GM12878 (cell line): ENCODE measurements around the gene FKBP7.

Experiments used
- MYC ChIP-seq: IDR thresholded peaks from 2 replicates; pipeline ENCODE4 v1.6.1; 2011; ENCODE audit warnings: mild to moderate bottlenecking, low read length, moderate library complexity, inconsistent platforms; ENCODE audit not compliant: insufficient read depth, insufficient replicate concordance, insufficient read length, severe bottlenecking
- NFXL1 ChIP-seq: fragments of 450-650 bp; IDR thresholded peaks from 2 replicates; pipeline ENCODE4 v1.6.1; 2017; ENCODE audit warnings: antibody characterized with exemption, mild to moderate bottlenecking, borderline replicate concordance
- NR2C2 ChIP-seq: IDR thresholded peaks from 2 replicates; pipeline ENCODE4 v1.6.1; 2011; ENCODE audit warnings: borderline replicate concordance, low read depth; ENCODE audit not compliant: control insufficient read depth, insufficient read length
- PML ChIP-seq: IDR thresholded peaks from 2 replicates; pipeline ENCODE4 v1.6.1; 2012; ENCODE audit warnings: low read length, inconsistent platforms
- SKIL ChIP-seq: fragments of 450-650 bp; IDR thresholded peaks from 2 replicates; pipeline ENCODE4 v1.6.1; 2017; ENCODE audit warnings: mild to moderate bottlenecking, low read depth, inconsistent platforms; ENCODE audit not compliant: poor library complexity, severe bottlenecking
- SREBF2 ChIP-seq: IDR thresholded peaks from 2 replicates; pipeline ENCODE4 v1.6.1; 2012; ENCODE audit warnings: mild to moderate bottlenecking, low read length
- TAF1 ChIP-seq: IDR thresholded peaks from 2 replicates; pipeline ENCODE4 v1.6.1; 2011; ENCODE audit warnings: mild to moderate bottlenecking, low read depth, low read length, borderline replicate concordance
- TCF12 ChIP-seq: IDR thresholded peaks from 2 replicates; pipeline ENCODE4 v1.6.1; 2011; ENCODE audit warnings: low read depth, mild to moderate bottlenecking, low read length
- YY1 ChIP-seq: IDR thresholded peaks from 2 replicates; pipeline ENCODE4 v1.6.1; 2011; ENCODE audit warnings: low read depth, mild to moderate bottlenecking, low read length

GRCh38 chr2:178523596-178524134 is 45.3 kb upstream of the FKBP7 start:
- TF ChIP-seq SREBF2 = no peak
- TF ChIP-seq TAF1 = no peak
- TF ChIP-seq NFXL1 = no peak
- no peak for TF ChIP-seq PML
- no peak for TF ChIP-seq MYC
- TF ChIP-seq YY1 = no peak
- no peak for TF ChIP-seq TCF12
- TF ChIP-seq SKIL = no peak
- TF ChIP-seq NR2C2 = no peak
